ENCODE results near the gene HDAC5.

GRCh38 chr17:44102849-44103622, 20.4 kb downstream of the HDAC5 start:
- TF ChIP-seq GABPA (IDR thresholded peaks at IDR 0.05; ENCODE audit: borderline replicate concordance, insufficient read depth, low read length) (no peak), CTCF (IDR thresholded peaks at IDR 0.05; ENCODE audit: control extremely low read depth in 1 of 3, insufficient read depth in 1 of 3, low read depth in 1 of 3, low read length in 3 of 3) (no peak), POLR2A (IDR thresholded peaks at IDR 0.05; ENCODE audit: control extremely low read depth in 1 of 2, low read depth in 2 of 2, low read length in 2 of 2) (no peak), SP2 (IDR thresholded peaks at IDR 0.05; ENCODE audit: low read length) (no peak)

Data from H1 (cell line).